ENCODE data around the gene BCKDK. TPM values are rescaled to one million over a fixed set of nuclear protein-coding genes. Genes with fewer than 3 reads are reported as not detected.

The BCKDK gene
- total RNA-seq, 4 donors from 2014 or later, result 60.7 to 85.3 (median 78.6) TPM

DNA sequence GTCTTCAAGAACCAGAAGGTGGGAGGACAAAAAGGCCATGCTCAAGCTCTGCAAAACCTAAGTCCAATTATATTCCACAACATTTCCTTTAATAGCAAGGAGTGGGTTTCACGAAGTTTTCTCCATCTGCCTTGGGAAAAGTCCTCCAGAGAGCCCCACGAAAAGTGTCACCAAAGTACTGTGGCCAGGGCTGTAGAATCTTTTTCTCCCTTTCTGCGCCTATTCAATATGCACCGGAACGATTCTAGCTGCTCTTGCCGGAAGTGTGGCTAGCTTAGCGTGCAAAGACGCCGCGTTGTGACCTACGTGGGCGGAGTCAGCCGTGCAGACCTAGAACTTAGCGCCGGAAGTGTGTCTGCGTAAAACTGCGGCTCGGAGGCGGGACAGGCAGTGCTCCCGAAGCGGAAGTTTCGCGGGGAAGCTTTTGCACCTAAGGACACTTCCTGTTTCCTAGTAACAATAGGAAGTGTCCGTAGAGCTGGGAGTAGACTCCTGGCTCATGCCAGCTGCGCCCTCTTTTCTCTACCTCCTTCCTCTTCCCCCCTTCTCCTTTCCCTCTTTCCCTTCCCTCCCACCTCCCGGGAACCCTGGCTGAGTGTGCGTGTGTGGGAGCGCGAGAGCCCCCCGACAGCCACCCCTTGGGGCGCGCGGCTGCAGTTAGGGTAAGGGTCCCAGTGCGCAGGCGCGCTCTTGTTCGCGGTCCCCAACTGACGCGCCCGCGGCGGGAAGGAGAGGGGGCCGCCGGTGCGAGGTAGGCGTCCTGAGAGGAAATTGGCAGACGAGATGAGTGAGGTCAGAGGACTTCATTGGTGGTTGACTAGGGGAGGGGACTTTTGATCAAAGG lies 34.0 kb upstream of the BCKDK start, which contains the start of the genes ZNF646 and ZNF668:
Gene ZNF646 (plus strand): TSS at position 453 of the 844 bp plus-strand sequence. CDS start 1,903 bp downstream, outside the sequence.
Gene ZNF668 (minus strand): TSS at position 271 of the 844 bp plus-strand sequence. CDS start 9,781 bp downstream, outside the sequence.
- TF ChIP-seq CTCF (IDR thresholded peaks at IDR 0.05) (no peak), POLR2A (IDR thresholded peaks at IDR 0.05) (no peak)
- 1% methylated on average over 47 to 48 of the region's 48 CpGs for WGBS, 2 donors
- peak within 1 kb of the TSS; percentile 99 for H3K4me3 ChIP-seq (ENCODE audit: low read depth, poor library complexity, severe bottlenecking)
- intact Hi-C loops (cut with DNase I; ENCODE audit: low total_unique reads), result no loop called here
- DNase-seq (ENCODE audit: low spot score in 2 of 2), result peak; percentile 99

- DNase-seq (ENCODE audit: low spot score in 2 of 2), result no peak
- TF ChIP-seq POLR2A (IDR thresholded peaks at IDR 0.05), result no peak
- TF ChIP-seq CTCF (IDR thresholded peaks at IDR 0.05), result no peak
- H3K4me3 ChIP-seq (ENCODE audit: low read depth, poor library complexity, severe bottlenecking), result peak overlapping the region; percentile 99
- intact Hi-C loops (cut with DNase I; ENCODE audit: low total_unique reads), result no loop called here
- WGBS, 2 donors, result 1 to 2% methylated on average over 7 of the region's 7 CpGs
These were observed 33.4 kb upstream of the BCKDK start for GRCh38 chr16:31074814-31075183.

DNA sequence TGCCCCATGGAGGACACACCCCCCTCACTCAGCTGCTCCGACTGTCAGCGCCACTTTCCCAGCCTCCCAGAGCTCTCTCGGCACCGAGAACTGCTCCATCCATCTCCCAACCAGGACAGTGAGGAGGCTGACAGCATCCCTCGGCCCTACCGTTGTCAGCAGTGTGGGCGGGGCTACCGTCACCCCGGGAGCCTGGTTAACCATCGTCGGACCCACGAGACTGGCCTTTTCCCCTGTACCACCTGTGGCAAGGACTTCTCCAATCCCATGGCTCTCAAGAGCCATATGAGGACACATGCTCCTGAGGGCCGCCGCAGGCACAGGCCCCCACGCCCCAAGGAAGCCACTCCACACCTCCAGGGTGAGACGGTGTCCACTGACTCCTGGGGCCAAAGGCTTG lies 31.9 kb upstream of the BCKDK start:
- DNase-seq (ENCODE audit: low spot score in 2 of 2), result no peak
- no peak for TF ChIP-seq POLR2A (IDR thresholded peaks at IDR 0.05)
- TF ChIP-seq CTCF (IDR thresholded peaks at IDR 0.05), result no peak
- H3K4me3 ChIP-seq (ENCODE audit: low read depth, poor library complexity, severe bottlenecking), result no peak overlapping the region
- intact Hi-C loops (cut with DNase I; ENCODE audit: low total_unique reads), result no loop called here
- 68 to 81% methylated on average over 8 to 16 of the region's 16 CpGs for WGBS, 2 donors

- TF ChIP-seq CTCF (IDR thresholded peaks at IDR 0.05), result no peak
- no peak for DNase-seq (ENCODE audit: low spot score in 2 of 2)
- H3K4me3 ChIP-seq (ENCODE audit: low read depth, poor library complexity, severe bottlenecking), result no peak overlapping the region
- 92 to 93% methylated on average over 13 of the region's 13 CpGs for WGBS, 2 donors
- intact Hi-C loops (cut with DNase I; ENCODE audit: low total_unique reads), result no loop called here
These were observed 31.2 kb upstream of the BCKDK start for GRCh38 chr16:31077024-31077423.

DNA sequence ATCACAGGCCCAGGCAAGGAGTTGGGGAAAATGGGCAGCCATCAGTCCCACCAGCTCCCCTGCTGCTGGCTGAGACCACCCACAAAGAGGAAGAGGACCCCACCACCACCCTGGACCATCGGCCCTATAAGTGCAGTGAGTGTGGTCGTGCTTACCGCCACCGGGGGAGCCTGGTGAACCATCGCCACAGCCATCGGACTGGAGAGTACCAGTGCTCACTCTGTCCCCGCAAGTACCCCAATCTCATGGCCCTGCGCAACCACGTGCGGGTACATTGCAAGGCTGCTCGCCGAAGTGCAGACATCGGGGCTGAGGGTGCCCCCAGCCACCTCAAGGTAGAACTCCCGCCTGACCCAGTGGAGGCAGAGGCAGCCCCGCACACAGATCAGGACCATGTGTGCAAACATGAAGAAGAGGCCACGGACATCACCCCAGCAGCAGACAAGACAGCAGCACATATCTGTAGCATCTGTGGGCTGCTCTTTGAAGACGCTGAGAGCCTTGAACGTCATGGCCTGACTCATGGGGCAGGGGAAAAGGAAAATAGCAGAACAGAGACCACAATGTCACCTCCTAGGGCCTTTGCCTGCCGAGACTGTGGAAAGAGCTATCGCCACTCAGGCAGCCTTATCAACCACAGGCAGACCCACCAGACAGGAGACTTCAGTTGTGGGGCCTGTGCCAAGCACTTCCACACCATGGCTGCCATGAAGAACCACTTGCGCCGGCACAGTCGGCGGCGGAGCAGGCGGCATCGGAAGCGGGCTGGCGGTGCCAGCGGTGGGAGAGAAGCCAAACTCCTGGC lies 30.4 kb upstream of the BCKDK start:
- WGBS, 2 donors, result 91 to 95% methylated on average over 28 to 29 of the region's 30 CpGs
- DNase-seq (ENCODE audit: low spot score in 2 of 2), result no peak
- no peak for TF ChIP-seq POLR2A (IDR thresholded peaks at IDR 0.05)
- TF ChIP-seq CTCF (IDR thresholded peaks at IDR 0.05), result no peak
- no peak overlapping the region for H3K4me3 ChIP-seq (ENCODE audit: low read depth, poor library complexity, severe bottlenecking)
- intact Hi-C loops (cut with DNase I; ENCODE audit: low total_unique reads), result no loop called here
